Raji (cell line): Measurements from ENCODE around the gene POLE4.

Source experiments
- POLR2A ChIP-seq: IDR thresholded peaks from 2 replicates; pipeline ENCODE4 v1.6.1; 2011; ENCODE audit warnings: low read depth, low read length, control low read depth; ENCODE audit not compliant: insufficient read depth

POLE4 gene

GRCh38 chr2:75003773-75004172 lies 45.3 kb downstream of the POLE4 start:
- TF ChIP-seq POLR2A = no peak

- no peak for TF ChIP-seq POLR2A
Measured at GRCh38 chr2:75006041-75006440, 47.6 kb downstream of the POLE4 start.

GRCh38 chr2:75007061-75007460 lies 48.6 kb downstream of the POLE4 start:
- TF ChIP-seq POLR2A = no peak

- no peak for TF ChIP-seq POLR2A
Measured at GRCh38 chr2:75007819-75008218, 49.4 kb downstream of the POLE4 start.

GRCh38 chr2:75010571-75010970 lies 52.1 kb downstream of the POLE4 start:
- TF ChIP-seq POLR2A = no peak

- TF ChIP-seq POLR2A = no peak
Measured at GRCh38 chr2:75012080-75012479, 53.6 kb downstream of the POLE4 start.

- TF ChIP-seq POLR2A = no peak
Measured at GRCh38 chr2:75018162-75018561, 59.7 kb downstream of the POLE4 start.
